WERI-Rb-1 (cell line): ENCODE data around the gene SPATA22.
"Not testable (repeated sequence)": the region's sequence is repeated elsewhere in the genome, so short reads cannot be mapped to it uniquely, and the experiment has no call there.

Experiments used
- DNase-seq: peaks from one replicate; pipeline ENCODE4 v3.0.0-alpha.2; 2020
- H3K27ac ChIP-seq: fragments of 250-450 bp; sonication (Bioruptor Pico); 2 replicates; pipeline ENCODE4 v1.5.1; 2020; ENCODE audit warnings: mild to moderate bottlenecking, moderate library complexity
- H3K27me3 ChIP-seq: fragments of 250-450 bp; sonication (Bioruptor Pico); 2 replicates; pipeline ENCODE4 v1.5.1; 2021; ENCODE audit warnings: mild to moderate bottlenecking, low read depth, moderate library complexity; ENCODE audit not compliant: insufficient read depth, severe bottlenecking
- H3K36me3 ChIP-seq: fragments of 250-450 bp; sonication (Bioruptor Pico); 2 replicates; pipeline ENCODE4 v1.5.1; 2020; ENCODE audit warnings: mild to moderate bottlenecking, moderate library complexity
- H3K4me3 ChIP-seq: 2 replicates; pipeline ENCODE4 v1.5.1; 2011; ENCODE audit warnings: low read depth, mild to moderate bottlenecking, control low read depth, low read length
- H3K9me3 ChIP-seq: fragments of 250-450 bp; sonication (Bioruptor Pico); 2 replicates; pipeline ENCODE4 v1.5.1; 2021; ENCODE audit warnings: mild to moderate bottlenecking, moderate library complexity; ENCODE audit not compliant: severe bottlenecking
- TF ChIP-seq, protein P1 (sequence below): IDR thresholded peaks from 2 replicates; pipeline ENCODE4 v1.5.1; 2011; ENCODE audit warnings: low read depth, mild to moderate bottlenecking, control low read depth, inconsistent platforms, low read length

SPATA22 gene, protein sequence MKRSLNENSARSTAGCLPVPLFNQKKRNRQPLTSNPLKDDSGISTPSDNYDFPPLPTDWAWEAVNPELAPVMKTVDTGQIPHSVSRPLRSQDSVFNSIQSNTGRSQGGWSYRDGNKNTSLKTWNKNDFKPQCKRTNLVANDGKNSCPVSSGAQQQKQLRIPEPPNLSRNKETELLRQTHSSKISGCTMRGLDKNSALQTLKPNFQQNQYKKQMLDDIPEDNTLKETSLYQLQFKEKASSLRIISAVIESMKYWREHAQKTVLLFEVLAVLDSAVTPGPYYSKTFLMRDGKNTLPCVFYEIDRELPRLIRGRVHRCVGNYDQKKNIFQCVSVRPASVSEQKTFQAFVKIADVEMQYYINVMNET

DNA sequence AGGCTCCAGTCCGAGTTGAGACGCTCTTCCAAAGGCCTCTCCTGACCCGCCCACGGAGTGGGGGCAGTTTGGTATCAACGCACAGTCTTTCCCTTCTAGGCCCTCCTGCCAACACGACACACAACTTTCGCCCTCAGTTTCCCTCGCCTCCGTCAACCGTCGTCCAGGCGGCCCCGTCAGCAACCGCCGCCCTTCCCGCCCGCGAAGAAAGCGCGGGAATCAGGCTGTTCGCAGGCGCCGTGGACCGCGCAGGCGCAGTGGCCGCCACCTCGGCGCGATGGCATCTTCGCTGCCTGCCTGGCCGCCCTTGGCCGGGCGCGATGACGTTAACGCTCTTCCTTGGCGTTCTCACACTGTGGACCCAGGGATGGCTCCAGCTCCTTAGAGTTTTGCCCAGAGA is at the start of gene SPATA22:
Gene SPATA22 (minus strand): TSS at position 221 of the 400 bp plus-strand sequence. CDS start 2,494 bp downstream, outside the sequence.
- Histone ChIP-seq H3K4me3 (no peak within 1 kb of the TSS), H3K9me3 (no peaks in the 10 kb centered on the region), H3K27ac (no peak within 1 kb of the TSS), H3K27me3 (no peaks in the 10 kb centered on the region), H3K36me3 (no peaks in the 10 kb centered on the region)
- no peak for DNase-seq
- TF ChIP-seq, protein P1, sequence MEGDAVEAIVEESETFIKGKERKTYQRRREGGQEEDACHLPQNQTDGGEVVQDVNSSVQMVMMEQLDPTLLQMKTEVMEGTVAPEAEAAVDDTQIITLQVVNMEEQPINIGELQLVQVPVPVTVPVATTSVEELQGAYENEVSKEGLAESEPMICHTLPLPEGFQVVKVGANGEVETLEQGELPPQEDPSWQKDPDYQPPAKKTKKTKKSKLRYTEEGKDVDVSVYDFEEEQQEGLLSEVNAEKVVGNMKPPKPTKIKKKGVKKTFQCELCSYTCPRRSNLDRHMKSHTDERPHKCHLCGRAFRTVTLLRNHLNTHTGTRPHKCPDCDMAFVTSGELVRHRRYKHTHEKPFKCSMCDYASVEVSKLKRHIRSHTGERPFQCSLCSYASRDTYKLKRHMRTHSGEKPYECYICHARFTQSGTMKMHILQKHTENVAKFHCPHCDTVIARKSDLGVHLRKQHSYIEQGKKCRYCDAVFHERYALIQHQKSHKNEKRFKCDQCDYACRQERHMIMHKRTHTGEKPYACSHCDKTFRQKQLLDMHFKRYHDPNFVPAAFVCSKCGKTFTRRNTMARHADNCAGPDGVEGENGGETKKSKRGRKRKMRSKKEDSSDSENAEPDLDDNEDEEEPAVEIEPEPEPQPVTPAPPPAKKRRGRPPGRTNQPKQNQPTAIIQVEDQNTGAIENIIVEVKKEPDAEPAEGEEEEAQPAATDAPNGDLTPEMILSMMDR = no peak

DNA sequence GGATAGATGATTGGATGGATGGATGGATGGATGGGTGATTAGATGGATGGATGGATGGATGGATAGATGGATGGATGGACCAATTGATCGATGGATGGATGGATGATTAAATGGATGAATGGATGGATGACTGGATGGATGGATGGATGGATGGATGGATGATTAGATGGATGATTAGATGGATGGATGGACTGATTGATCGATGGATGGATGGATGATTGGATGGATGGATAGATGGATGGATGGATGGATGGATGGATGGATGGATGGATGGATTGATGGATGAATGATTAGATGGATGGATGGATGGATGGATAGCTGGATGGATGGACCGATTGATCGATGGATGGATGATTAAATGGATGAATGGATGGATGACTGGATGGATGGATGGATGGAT is 47.9 kb upstream of the SPATA22 start:
- H3K4me3 ChIP-seq, H3K27ac ChIP-seq, H3K9me3 ChIP-seq, DNase-seq, H3K36me3 ChIP-seq, H3K27me3 ChIP-seq: not testable (repeated sequence)

DNA sequence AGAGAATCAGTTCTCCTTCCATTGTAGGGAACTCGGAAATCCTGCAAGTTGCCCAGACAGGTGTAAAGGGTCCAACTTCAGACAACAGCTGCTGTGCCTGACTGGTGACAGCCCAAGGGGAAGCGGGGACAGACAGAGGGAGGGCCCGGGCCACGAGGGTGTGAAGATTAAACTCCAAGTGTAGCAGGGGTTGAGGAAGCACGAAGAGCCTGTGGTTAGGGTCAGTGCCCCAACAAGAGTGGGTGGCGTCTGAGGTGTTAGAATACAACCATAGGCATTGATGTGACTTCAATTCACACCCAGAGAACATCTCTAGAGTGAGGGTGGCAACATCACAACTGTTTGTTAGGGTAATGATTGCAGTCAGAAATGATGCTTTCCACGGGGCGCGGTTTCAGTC is 43.3 kb upstream of the SPATA22 start:
- no peak overlapping the region for H3K4me3 ChIP-seq
- TF ChIP-seq, protein P1 = no peak
- H3K9me3 ChIP-seq = no peaks in the 10 kb centered on the region
- no peaks in the 10 kb centered on the region for H3K36me3 ChIP-seq
- no peak overlapping the region for H3K27ac ChIP-seq
- no peak for DNase-seq
- no peaks in the 10 kb centered on the region for H3K27me3 ChIP-seq

DNA sequence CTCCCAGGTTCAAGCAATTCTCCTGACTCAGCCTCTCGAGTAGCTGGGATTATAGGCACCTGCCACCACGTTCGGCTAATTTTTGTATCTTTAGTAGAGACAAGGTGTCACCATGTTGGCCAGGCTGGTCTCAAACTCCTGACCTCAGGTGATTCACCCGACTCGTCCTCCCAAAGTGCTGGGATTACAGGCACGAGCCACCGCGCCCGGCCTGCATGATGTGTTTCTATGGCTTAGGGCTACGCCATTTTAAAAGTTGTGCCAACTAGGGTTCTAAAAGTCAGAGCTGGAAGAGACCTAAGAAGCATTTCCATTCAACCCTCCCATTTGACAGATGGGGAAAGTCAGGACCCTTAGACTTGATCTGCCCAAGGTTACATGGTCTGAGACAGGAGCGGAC is 42.5 kb upstream of the SPATA22 start:
- H3K36me3 ChIP-seq, H3K27ac ChIP-seq, H3K27me3 ChIP-seq, H3K9me3 ChIP-seq, DNase-seq, H3K4me3 ChIP-seq: not testable (repeated sequence)

DNA sequence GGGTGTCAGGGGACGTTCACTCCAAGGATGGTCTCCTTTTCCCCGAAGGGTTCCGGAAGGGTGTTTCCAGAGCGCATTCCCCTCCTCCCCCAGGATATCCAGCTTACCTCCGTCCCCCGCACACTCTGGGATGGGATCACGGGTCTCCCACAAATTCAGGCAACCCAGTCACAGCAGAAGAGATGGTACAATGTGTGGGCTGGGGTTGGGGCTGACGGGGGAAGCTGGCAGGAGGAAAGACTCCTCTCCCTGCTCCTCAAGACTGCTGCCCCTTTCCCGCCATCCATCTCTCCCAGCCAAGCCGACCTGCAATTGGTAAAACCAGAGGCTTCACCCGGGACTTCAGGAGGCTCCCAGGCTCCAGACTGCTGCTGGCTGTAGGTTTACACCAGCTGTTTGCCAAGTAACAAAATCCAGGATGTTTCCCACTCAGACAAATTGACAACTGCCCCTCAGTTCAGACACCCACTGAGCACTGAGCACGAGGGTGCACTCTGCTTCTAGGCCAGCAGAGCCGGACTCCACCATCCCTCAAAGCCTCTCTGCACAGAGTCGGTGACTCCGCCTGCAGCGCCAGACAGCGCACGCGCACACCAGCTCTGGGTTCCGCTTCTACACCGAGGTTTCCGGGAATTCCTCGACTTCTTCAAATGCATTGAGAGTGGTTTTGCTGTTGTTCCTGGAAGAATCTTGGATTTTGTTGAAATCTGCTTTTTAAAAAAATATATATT is 41.9 kb upstream of the SPATA22 start:
- Histone ChIP-seq H3K27ac (no peak overlapping the region), H3K4me3 (no peak overlapping the region), H3K9me3 (no peaks in the 10 kb centered on the region), H3K36me3 (no peaks in the 10 kb centered on the region), H3K27me3 (no peaks in the 10 kb centered on the region)
- no peak for DNase-seq
- TF ChIP-seq, protein P1 = no peak

DNA sequence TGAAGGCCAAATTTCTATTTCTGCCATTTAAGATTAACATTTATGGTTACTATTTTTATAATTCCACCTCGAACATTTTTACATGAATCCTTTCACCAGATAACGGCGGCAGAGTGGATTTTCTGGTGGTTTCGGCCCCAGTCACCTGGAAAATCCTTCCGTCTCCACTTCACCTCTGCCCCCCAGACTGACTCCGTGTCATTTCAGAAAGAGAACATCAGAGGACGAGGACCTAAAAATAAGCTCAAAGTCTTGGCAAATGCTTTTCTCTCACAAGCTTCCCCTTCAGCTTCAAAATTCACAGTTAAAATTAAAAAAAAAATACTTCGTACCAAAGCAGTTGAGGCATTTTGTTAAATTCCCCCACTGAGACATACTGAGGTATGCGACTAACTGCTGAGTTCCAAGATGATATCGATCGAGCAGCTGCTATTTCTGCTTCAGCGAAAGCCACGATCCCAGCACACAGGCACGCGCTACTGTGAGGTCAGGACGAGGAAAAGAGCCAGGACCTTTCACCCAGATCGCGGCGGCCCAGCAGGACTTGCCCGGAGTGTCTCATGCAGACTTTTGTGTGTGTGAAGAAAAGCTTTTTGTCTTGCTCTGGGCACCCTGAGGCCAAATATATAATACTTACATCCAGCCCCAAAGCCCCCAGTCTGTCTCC is 41.0 kb upstream of the SPATA22 start:
- Histone ChIP-seq H3K4me3 (no peak overlapping the region), H3K36me3 (no peaks in the 10 kb centered on the region), H3K9me3 (no peaks in the 10 kb centered on the region), H3K27ac (no peak overlapping the region), H3K27me3 (no peaks in the 10 kb centered on the region)
- DNase-seq = no peak
- TF ChIP-seq, protein P1 = no peak
